Measurements from ENCODE around the gene SLCO4A1.

Gene SLCO4A1

GRCh38 chr20:62716198-62716940 is 74.1 kb downstream of the SLCO4A1 start:
- no peak overlapping the region for H3K4me3 ChIP-seq (ENCODE audit: low read depth, low read length)
- no peak for DNase-seq (ENCODE audit: low read depth)
- no peak for TF ChIP-seq CTCF (IDR thresholded peaks at IDR 0.05; ENCODE audit: low read depth, low read length, missing control alignments)

- no peak overlapping the region for H3K4me3 ChIP-seq (ENCODE audit: low read depth, low read length)
- TF ChIP-seq CTCF (IDR thresholded peaks at IDR 0.05; ENCODE audit: low read depth, low read length, missing control alignments) = no peak
- DNase-seq (ENCODE audit: low read depth) = no peak
Measured at GRCh38 chr20:62716941-62717310, 74.6 kb downstream of the SLCO4A1 start.

- TF ChIP-seq CTCF (IDR thresholded peaks at IDR 0.05; ENCODE audit: low read depth, low read length, missing control alignments) = no peak
- H3K4me3 ChIP-seq (ENCODE audit: low read depth, low read length) = no peak overlapping the region
- DNase-seq (ENCODE audit: low read depth) = no peak
Measured at GRCh38 chr20:62717933-62718332, 75.6 kb downstream of the SLCO4A1 start.

GRCh38 chr20:62718546-62718945 is 76.2 kb downstream of the SLCO4A1 start:
- no peak for DNase-seq (ENCODE audit: low read depth)
- TF ChIP-seq CTCF (IDR thresholded peaks at IDR 0.05; ENCODE audit: low read depth, low read length, missing control alignments) = no peak
- no peak overlapping the region for H3K4me3 ChIP-seq (ENCODE audit: low read depth, low read length)

GRCh38 chr20:62719250-62719935 is 77.1 kb downstream of the SLCO4A1 start:
- no peak for TF ChIP-seq CTCF (IDR thresholded peaks at IDR 0.05; ENCODE audit: low read depth, low read length, missing control alignments)
- no peak for DNase-seq (ENCODE audit: low read depth)
- no peak overlapping the region for H3K4me3 ChIP-seq (ENCODE audit: low read depth, low read length)

Measured in GM12864 (cell line).